ENCODE measurements around the gene PIEZO2. TPM values are rescaled to one million over a fixed set of nuclear protein-coding genes. Genes with fewer than 3 reads are reported as not detected.

PIEZO2 gene
- total and polyA plus RNA-seq, 4 donors = 2.6 to 233 (median 18.8) TPM

DNA sequence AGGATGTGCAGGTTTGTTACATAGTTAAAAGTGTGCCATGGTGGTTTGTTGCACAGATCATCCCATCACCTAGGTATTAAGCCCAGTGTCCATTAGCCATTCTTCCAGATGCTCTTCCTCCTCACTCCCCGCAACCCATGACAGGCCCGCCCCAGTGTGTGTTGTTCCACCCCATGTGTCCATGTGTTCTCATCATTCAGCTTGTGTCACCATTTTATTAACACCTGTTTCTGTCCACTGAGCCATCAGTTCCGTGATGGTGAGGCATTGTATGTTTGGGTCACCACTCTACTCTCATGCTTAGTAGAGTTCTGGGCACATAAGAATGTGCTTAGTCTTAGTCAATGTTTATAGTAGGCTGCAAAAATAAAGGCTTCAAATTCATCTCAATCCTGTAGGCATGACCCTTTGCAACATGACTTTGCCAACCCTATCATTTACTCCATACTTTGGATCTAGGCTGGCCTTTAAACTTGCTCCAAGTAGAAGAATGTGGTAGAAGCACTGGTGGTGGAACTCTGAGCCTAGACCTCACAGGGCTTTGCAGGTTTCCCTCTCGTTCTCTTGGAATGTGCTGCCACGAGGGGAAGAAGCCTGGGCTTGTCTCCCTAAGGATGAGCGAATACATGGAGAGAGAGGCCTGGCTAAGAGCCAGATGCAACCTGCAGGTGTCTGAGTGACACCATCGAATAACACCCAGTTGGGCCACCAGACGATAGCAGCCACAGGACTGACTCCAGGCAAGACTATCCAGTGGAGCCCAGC lies 462.0 kb downstream of the PIEZO2 start:
- TF ChIP-seq, protein P1, sequence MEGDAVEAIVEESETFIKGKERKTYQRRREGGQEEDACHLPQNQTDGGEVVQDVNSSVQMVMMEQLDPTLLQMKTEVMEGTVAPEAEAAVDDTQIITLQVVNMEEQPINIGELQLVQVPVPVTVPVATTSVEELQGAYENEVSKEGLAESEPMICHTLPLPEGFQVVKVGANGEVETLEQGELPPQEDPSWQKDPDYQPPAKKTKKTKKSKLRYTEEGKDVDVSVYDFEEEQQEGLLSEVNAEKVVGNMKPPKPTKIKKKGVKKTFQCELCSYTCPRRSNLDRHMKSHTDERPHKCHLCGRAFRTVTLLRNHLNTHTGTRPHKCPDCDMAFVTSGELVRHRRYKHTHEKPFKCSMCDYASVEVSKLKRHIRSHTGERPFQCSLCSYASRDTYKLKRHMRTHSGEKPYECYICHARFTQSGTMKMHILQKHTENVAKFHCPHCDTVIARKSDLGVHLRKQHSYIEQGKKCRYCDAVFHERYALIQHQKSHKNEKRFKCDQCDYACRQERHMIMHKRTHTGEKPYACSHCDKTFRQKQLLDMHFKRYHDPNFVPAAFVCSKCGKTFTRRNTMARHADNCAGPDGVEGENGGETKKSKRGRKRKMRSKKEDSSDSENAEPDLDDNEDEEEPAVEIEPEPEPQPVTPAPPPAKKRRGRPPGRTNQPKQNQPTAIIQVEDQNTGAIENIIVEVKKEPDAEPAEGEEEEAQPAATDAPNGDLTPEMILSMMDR (IDR thresholded peaks at IDR 0.05; ENCODE audit: control extremely low read depth, extremely low read depth) = no peak
- H3K27me3 ChIP-seq (ENCODE audit: control insufficient read depth in 3 of 3, insufficient read depth in 3 of 3, low read length in 2 of 3) = no peaks in the 10 kb centered on the region
- H3K36me3 ChIP-seq (ENCODE audit: control insufficient read depth in 4 of 4, insufficient read depth in 4 of 4, low read length in 4 of 4) = peaks cover 0 to 75% (median 24%) of the 10 kb centered on the region in 4 donors
- no peaks in the 10 kb centered on the region for H3K9me3 ChIP-seq (ENCODE audit: control insufficient read depth in 4 of 4, insufficient read depth in 3 of 4, low read length in 3 of 4)
- H3K27ac ChIP-seq (ENCODE audit: low read depth in 1 of 2, low read length in 1 of 2) = no peak overlapping the region
- no peak overlapping the region for H3K4me3 ChIP-seq
- ATAC-seq (ENCODE audit: insufficient read depth, low FRiP score) (no peak), DNase-seq (no peak)
- H3K9ac ChIP-seq (ENCODE audit: insufficient read depth in 1 of 2, low read length in 2 of 2) = no peak overlapping the region
- 83 to 87% methylated on average over 8 of the region's 8 CpGs for WGBS, 2 donors
- H3K4me1 ChIP-seq (ENCODE audit: control insufficient read depth in 5 of 5, insufficient read depth in 5 of 5, low read length in 5 of 5) = no peaks in the 10 kb centered on the region

GRCh38 chr18:10686308-10686707 lies 463.1 kb downstream of the PIEZO2 start:
- no peak for ATAC-seq (ENCODE audit: insufficient read depth, low FRiP score)
- Histone ChIP-seq H3K4me1 (ENCODE audit: control insufficient read depth in 5 of 5, insufficient read depth in 5 of 5, low read length in 5 of 5) (no peaks in the 10 kb centered on the region), H3K4me3 (no peak overlapping the region), H3K27me3 (ENCODE audit: control insufficient read depth in 3 of 3, insufficient read depth in 3 of 3, low read length in 2 of 3) (no peaks in the 10 kb centered on the region), H3K9ac (ENCODE audit: insufficient read depth in 1 of 2, low read length in 2 of 2) (no peak overlapping the region), H3K36me3 (ENCODE audit: control insufficient read depth in 4 of 4, insufficient read depth in 4 of 4, low read length in 4 of 4) (peaks cover 0 to 84% (median 29%) of the 10 kb centered on the region in 4 donors), H3K27ac (ENCODE audit: low read depth in 1 of 2, low read length in 1 of 2) (no peak overlapping the region), H3K9me3 (ENCODE audit: control insufficient read depth in 4 of 4, insufficient read depth in 3 of 4, low read length in 3 of 4) (no peaks in the 10 kb centered on the region)
- TF ChIP-seq, protein P1 (IDR thresholded peaks at IDR 0.05; ENCODE audit: control extremely low read depth, extremely low read depth) = no peak
- no peak for DNase-seq
- 0 to 48% methylated on average over 1 of the region's 1 CpG for WGBS, 2 donors

GRCh38 chr18:10685484-10685883 lies 463.9 kb downstream of the PIEZO2 start:
- ATAC-seq (ENCODE audit: insufficient read depth, low FRiP score) (no peak), DNase-seq (no peak)
- Histone ChIP-seq H3K27me3 (ENCODE audit: control insufficient read depth in 3 of 3, insufficient read depth in 3 of 3, low read length in 2 of 3) (no peaks in the 10 kb centered on the region), H3K9me3 (ENCODE audit: control insufficient read depth in 4 of 4, insufficient read depth in 3 of 4, low read length in 3 of 4) (no peaks in the 10 kb centered on the region), H3K27ac (ENCODE audit: low read depth in 1 of 2, low read length in 1 of 2) (no peak overlapping the region), H3K36me3 (ENCODE audit: control insufficient read depth in 4 of 4, insufficient read depth in 4 of 4, low read length in 4 of 4) (peaks cover 0 to 80% (median 27%) of the 10 kb centered on the region in 4 donors), H3K9ac (ENCODE audit: insufficient read depth in 1 of 2, low read length in 2 of 2) (no peak overlapping the region), H3K4me3 (no peak overlapping the region), H3K4me1 (ENCODE audit: control insufficient read depth in 5 of 5, insufficient read depth in 5 of 5, low read length in 5 of 5) (no peaks in the 10 kb centered on the region)
- TF ChIP-seq, protein P1 (IDR thresholded peaks at IDR 0.05; ENCODE audit: control extremely low read depth, extremely low read depth) = no peak
- WGBS, 2 donors = 83 to 87% methylated on average over 15 of the region's 15 CpGs
